Epithelial cell of proximal tubule (primary cell): ENCODE data around the gene B4GAT1. TPM values are rescaled to one million over a fixed set of nuclear protein-coding genes. Genes with fewer than 3 reads are reported as not detected.
A peak's percentile ranks its signal among the peaks of the same experiment; 100 is the strongest.

Source experiments
- DNase-seq: peaks from one replicate; pipeline ENCODE4 v3.0.0-alpha.2; 2011; ENCODE audit warnings: low read depth
- H3K4me3 ChIP-seq: 2 replicates; pipeline ENCODE4 v1.5.1; 2011; ENCODE audit warnings: low read depth, mild to moderate bottlenecking, low read length
- total RNA-seq: library from RNA; depleted of rRNA; stranded (reverse); fragments of >200 nt; gene quantifications from 2 replicates; pipeline ENCODE4 v1.2.3, GENCODE V29; 2015
- TF ChIP-seq, protein P1 (sequence below): conservative IDR thresholded peaks from 2 replicates; pipeline ENCODE4 v1.5.1; 2012; ENCODE audit warnings: low read depth, mild to moderate bottlenecking, low read length

Gene B4GAT1
- total RNA-seq, 1 donor from 2014 or later: 32.0 TPM

- DNase-seq: no peak
- TF ChIP-seq, protein P1, sequence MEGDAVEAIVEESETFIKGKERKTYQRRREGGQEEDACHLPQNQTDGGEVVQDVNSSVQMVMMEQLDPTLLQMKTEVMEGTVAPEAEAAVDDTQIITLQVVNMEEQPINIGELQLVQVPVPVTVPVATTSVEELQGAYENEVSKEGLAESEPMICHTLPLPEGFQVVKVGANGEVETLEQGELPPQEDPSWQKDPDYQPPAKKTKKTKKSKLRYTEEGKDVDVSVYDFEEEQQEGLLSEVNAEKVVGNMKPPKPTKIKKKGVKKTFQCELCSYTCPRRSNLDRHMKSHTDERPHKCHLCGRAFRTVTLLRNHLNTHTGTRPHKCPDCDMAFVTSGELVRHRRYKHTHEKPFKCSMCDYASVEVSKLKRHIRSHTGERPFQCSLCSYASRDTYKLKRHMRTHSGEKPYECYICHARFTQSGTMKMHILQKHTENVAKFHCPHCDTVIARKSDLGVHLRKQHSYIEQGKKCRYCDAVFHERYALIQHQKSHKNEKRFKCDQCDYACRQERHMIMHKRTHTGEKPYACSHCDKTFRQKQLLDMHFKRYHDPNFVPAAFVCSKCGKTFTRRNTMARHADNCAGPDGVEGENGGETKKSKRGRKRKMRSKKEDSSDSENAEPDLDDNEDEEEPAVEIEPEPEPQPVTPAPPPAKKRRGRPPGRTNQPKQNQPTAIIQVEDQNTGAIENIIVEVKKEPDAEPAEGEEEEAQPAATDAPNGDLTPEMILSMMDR: no peak
- H3K4me3 ChIP-seq: no peak overlapping the region
Measured at GRCh38 chr11:66373265-66373664, 25.8 kb upstream of the B4GAT1 start.

- TF ChIP-seq, protein P1: no peak
- H3K4me3 ChIP-seq: peak within 1 kb of the TSS; percentile 66
- no peak for DNase-seq
Measured at GRCh38 chr11:66371627-66372415, 24.4 kb upstream of the B4GAT1 start, which contains the start of gene SLC29A2. Gene SLC29A2 (minus strand): TSS chr11:66371760. CDS start chr11:66371591, 169 bp downstream.

DNA sequence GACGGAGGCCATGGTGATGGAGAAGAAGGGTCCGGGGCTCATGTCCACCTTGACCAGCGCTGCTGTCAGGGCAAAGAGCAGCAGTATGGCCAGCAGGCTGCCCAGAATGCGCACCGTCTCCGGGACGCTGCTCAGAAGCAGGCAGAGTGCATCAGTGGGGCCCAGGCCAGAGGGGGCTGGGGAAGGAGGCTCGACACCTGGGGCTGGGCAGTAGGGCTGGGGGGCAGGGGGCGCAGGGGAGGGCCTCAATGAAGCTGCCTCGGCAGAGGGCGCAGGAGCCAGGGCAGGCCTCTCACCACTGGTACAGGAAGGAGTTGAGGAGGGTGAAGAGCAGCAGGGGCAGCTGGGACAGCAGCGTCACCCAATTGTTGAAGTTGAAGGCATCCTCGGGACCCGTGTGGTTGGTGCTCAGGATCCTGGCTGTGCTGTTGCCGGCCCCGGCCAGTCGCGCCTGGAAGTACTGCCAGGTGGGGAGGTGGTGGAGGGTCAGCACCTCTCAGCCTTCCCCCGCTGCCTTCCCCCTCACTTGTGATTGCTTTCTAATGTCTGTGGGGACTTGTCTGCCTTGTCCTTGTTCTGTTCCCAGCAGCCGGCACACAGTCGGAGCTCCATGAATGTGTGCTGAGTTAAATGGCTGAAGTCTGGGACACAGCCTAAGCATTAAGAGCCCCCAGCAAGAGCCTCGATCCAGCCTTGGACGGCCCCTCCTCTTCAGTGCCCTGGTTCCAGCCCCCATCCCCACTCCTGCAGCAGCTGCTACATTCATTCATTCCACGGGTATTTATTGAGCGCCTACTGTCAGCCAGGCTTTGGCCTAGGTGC is 21.9 kb upstream of the B4GAT1 start:
- H3K4me3 ChIP-seq: no peak overlapping the region
- DNase-seq: no peak
- TF ChIP-seq, protein P1: no peak

DNA sequence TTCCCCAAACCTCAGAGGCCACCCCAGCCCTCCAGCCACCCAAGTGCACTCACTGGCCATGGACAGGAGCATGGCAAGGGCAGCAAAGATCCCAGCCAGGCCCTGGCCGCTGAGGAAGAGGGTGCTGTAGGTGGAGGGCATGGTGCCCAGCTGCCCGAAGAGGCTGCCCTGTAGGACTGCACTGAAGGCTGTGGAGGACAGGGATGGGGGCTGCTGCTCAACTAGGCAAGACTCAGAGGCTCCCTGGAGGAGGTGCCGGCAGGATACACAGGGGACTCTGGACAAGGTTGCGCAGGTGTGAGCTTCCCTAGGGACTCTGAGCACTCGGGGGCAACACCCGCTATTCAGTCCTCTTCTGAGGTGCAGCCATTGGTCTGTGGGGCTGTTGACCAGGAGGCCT is 21.1 kb upstream of the B4GAT1 start:
- DNase-seq: no peak
- H3K4me3 ChIP-seq: no peak overlapping the region
- TF ChIP-seq, protein P1: no peak

- no peak overlapping the region for H3K4me3 ChIP-seq
- DNase-seq: no peak
- TF ChIP-seq, protein P1: no peak
Measured at GRCh38 chr11:66367561-66368312, 20.3 kb upstream of the B4GAT1 start.

DNA sequence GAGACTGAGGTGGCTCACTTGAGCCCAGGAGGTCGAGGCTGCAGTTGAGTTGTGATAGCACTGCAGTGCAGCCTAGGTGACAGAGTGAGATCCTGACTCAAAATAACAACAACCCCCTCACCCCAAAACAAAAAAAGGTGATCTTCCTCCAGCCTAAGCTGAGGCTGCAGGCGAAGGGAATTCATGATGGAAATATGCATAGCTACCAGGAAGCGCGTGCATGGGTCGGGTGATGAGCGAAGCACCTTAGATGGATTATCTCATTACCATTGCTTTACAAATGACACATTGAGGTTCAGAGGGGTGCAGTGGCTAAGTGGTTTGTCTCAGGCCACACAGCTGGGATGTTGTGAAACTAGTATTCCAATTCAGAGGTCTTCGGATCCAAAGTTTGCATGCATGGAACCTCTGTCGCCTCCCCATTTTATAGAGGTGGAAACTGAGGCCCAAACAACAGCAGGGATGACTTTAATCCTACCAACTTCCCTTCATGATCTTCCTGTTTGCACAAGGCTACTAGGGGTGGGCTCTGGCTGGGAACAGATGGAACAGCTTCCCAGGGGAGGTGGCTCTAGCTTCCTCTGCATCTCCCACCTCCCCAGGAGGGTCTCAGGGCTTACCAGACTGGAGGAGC is 19.5 kb upstream of the B4GAT1 start:
- no peak overlapping the region for H3K4me3 ChIP-seq
- TF ChIP-seq, protein P1: no peak
- DNase-seq: no peak
